KMS-11 (cell line): ENCODE data around the gene LELP1.

Experiments used
- H2AFZ ChIP-seq: fragments of 200-600 bp; sonication (generic); 2 replicates; pipeline ENCODE4 v1.6.1; 2016; ENCODE audit warnings: antibody characterized with exemption, mixed run types, low read depth
- H3K27ac ChIP-seq: fragments of 200-600 bp; sonication (generic); 2 replicates; pipeline ENCODE4 v1.6.1; 2016; ENCODE audit warnings: mild to moderate bottlenecking, mixed run types
- H3K27me3 ChIP-seq: fragments of 200-600 bp; sonication (generic); 2 replicates; pipeline ENCODE4 v1.6.1; 2017; ENCODE audit warnings: mild to moderate bottlenecking, low read depth, mixed run types, moderate library complexity; ENCODE audit not compliant: insufficient read depth
- H3K36me3 ChIP-seq: fragments of 200-600 bp; sonication (generic); 2 replicates; pipeline ENCODE4 v1.6.1; 2017; ENCODE audit warnings: mild to moderate bottlenecking, mixed run types; ENCODE audit not compliant: insufficient read depth
- H3K4me1 ChIP-seq: fragments of 200-600 bp; sonication (generic); 2 replicates; pipeline ENCODE4 v1.6.1; 2016; ENCODE audit warnings: mild to moderate bottlenecking, low read depth, mixed run types; ENCODE audit not compliant: poor library complexity, severe bottlenecking
- H3K4me2 ChIP-seq: fragments of 200-600 bp; sonication (generic); 2 replicates; pipeline ENCODE4 v1.7.0; 2016; ENCODE audit warnings: mild to moderate bottlenecking, mixed run types
- H3K4me3 ChIP-seq: fragments of 200-600 bp; sonication (generic); IDR thresholded peaks from 2 replicates; pipeline ENCODE4 v1.6.1; 2017; ENCODE audit warnings: low read depth, low read length, mixed read lengths; ENCODE audit not compliant: insufficient read depth
- H3K79me2 ChIP-seq: fragments of 200-600 bp; sonication (generic); 2 replicates; pipeline ENCODE4 v1.6.1; 2016; ENCODE audit warnings: low read depth, mixed run types; ENCODE audit not compliant: insufficient read depth
- H3K9ac ChIP-seq: fragments of 200-600 bp; sonication (generic); 2 replicates; pipeline ENCODE4 v1.6.1; 2016; ENCODE audit warnings: mild to moderate bottlenecking, mixed run types
- H4K20me1 ChIP-seq: fragments of 200-600 bp; sonication (generic); 2 replicates; pipeline ENCODE4 v1.6.1; 2016; ENCODE audit warnings: mild to moderate bottlenecking, mixed run types; ENCODE audit not compliant: insufficient read depth
- CTCF ChIP-seq: fragments of 200-600 bp; sonication (generic); conservative IDR thresholded peaks from 2 replicates; pipeline ENCODE4 v1.6.1; 2017; ENCODE audit warnings: low read depth, mild to moderate bottlenecking, antibody characterized with exemption, low read length, moderate library complexity, mixed read lengths

The LELP1 gene

GRCh38 chr1:153232553-153232952, 29.3 kb downstream of the LELP1 start:
- H4K20me1 ChIP-seq, result no peaks in the 10 kb centered on the region
- TF ChIP-seq CTCF, result no peak
- H3K9ac ChIP-seq, result no peak overlapping the region
- H3K4me3 ChIP-seq, result no peak overlapping the region
- peaks cover 16% of the 10 kb centered on the region for H3K4me1 ChIP-seq
- no peaks in the 10 kb centered on the region for H3K79me2 ChIP-seq
- no peak overlapping the region for H3K27ac ChIP-seq
- no peak overlapping the region for H3K4me2 ChIP-seq
- H3K36me3 ChIP-seq, result no peaks in the 10 kb centered on the region
- no peak overlapping the region for H2AFZ ChIP-seq
- H3K27me3 ChIP-seq, result no peaks in the 10 kb centered on the region

DNA sequence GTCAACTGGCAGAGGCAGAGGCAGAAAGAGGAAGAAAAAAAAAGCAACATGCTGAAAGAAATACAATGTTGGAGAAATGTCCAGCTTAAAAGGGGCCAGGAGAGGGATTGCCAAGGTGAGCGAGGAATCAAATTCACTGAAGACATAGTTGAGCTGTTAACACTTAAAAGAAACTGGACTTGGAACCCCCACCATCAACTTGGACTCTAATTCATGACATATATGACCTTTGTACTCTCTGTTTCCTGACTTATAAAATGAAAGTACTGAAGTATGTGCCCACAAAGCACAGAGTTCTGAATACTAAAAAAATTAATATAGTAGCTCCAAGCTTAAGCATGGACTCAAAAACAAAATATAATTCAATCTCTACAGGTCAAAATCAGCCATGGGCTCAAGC, 30.2 kb downstream of the LELP1 start:
- H3K27me3 ChIP-seq, result no peaks in the 10 kb centered on the region
- H3K4me3 ChIP-seq, result peak overlapping the region; percentile 58
- no peak overlapping the region for H3K9ac ChIP-seq
- H3K4me2 ChIP-seq, result peak overlapping the region; percentile 36
- no peak overlapping the region for H3K27ac ChIP-seq
- H3K79me2 ChIP-seq, result no peaks in the 10 kb centered on the region
- no peaks in the 10 kb centered on the region for H3K36me3 ChIP-seq
- no peak for TF ChIP-seq CTCF
- peaks cover 16% of the 10 kb centered on the region for H3K4me1 ChIP-seq
- H2AFZ ChIP-seq, result 0 out of 2 replicates have a peak overlapping the region, but pooled peaks have one; percentile 2
- no peaks in the 10 kb centered on the region for H4K20me1 ChIP-seq

DNA sequence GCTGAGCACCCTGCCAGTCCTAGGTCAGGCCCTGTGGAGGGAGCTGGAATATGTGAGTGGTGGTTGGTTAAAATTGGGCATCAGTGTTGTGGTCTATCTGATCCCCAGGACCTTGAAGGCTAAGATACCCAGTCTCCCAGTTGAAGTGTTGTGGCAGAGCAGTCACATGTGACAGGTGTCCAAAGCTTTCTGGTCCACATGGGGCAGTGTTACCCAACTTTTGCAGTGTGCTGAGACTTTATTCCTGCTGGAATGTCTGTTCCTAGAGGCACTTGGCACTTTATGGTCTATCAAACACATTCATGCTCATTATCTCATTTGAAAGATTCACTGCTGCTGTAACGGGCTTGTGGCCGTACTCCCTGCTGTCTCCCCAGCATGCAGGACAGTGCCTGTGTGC, 35.3 kb downstream of the LELP1 start:
- H3K4me1 ChIP-seq, result peaks cover 8% of the 10 kb centered on the region
- H3K79me2 ChIP-seq, result no peaks in the 10 kb centered on the region
- TF ChIP-seq CTCF, result peak; percentile 82
- H3K27ac ChIP-seq, result no peak overlapping the region
- H4K20me1 ChIP-seq, result no peaks in the 10 kb centered on the region
- H3K27me3 ChIP-seq, result no peaks in the 10 kb centered on the region
- H3K36me3 ChIP-seq, result no peaks in the 10 kb centered on the region
- H2AFZ ChIP-seq, result no peak overlapping the region
- no peak overlapping the region for H3K9ac ChIP-seq
- H3K4me2 ChIP-seq, result no peak overlapping the region
- no peak overlapping the region for H3K4me3 ChIP-seq

GRCh38 chr1:153242160-153242559, 38.9 kb downstream of the LELP1 start:
- no peaks in the 10 kb centered on the region for H3K79me2 ChIP-seq
- H3K27ac ChIP-seq, result no peak overlapping the region
- H4K20me1 ChIP-seq, result no peaks in the 10 kb centered on the region
- H3K36me3 ChIP-seq, result no peaks in the 10 kb centered on the region
- no peak overlapping the region for H3K4me3 ChIP-seq
- no peaks in the 10 kb centered on the region for H3K4me1 ChIP-seq
- no peaks in the 10 kb centered on the region for H3K27me3 ChIP-seq
- H3K4me2 ChIP-seq, result no peak overlapping the region
- no peak overlapping the region for H3K9ac ChIP-seq
- no peak for TF ChIP-seq CTCF
- H2AFZ ChIP-seq, result no peak overlapping the region
